IMR-90 (cell line): ENCODE data around the gene ZNF425. TPM values are rescaled to one million over a fixed set of nuclear protein-coding genes. Genes with fewer than 3 reads are reported as not detected.

ENCODE experiments used
- ATAC-seq: fragments of 200-7000 bp; cut with Tn5 transposase; 2 replicates; pipeline ENCODE4 v1.9.1; 2020; ENCODE audit warnings: low read depth, mild to moderate bottlenecking, moderate library complexity
- BruUV-seq: library from RNA; stranded (reverse); fragments of 400-500 nt; replicated peaks from 2 replicates; lab custom pipeline; 2021; lab: Mats Ljungman, UMichigan
- CTCF ChIA-PET: fragments of 300-600 bp; formaldehyde crosslinking; extraction: SDS; loops from one replicate; lab custom pipeline; 2021; ENCODE audit warnings: antibody characterized with exemption; lab: Yijun Ruan, JAX
- POLR2A ChIA-PET: fragments of 300-600 bp; sonication (Branson Sonifier 250); formaldehyde crosslinking; loops from one replicate; lab custom pipeline; 2022; ENCODE audit warnings: antibody characterized with exemption; ENCODE audit not compliant: unreplicated experiment; lab: Charles Lee
- DNase-seq: peaks from one replicate; pipeline ENCODE4 v3.0.0; 2013
- H2AFZ ChIP-seq: replicated peaks from 2 replicates; pipeline ENCODE3; 2013; ENCODE audit warnings: low read length, mild to moderate bottlenecking; ENCODE audit not compliant: poor library complexity
- H2AK5ac ChIP-seq: 2 replicates; pipeline ENCODE4 v1.6.1; 2013; ENCODE audit warnings: low read depth, low read length, inconsistent platforms
- H2AK9ac ChIP-seq: replicated peaks from 2 replicates; pipeline ENCODE3; 2013; ENCODE audit warnings: mild to moderate bottlenecking, low read depth, low read length, moderate library complexity; ENCODE audit not compliant: poor library complexity
- H2BK120ac ChIP-seq: 2 replicates; pipeline ENCODE4 v1.6.1; 2013; ENCODE audit warnings: low read depth, low read length, inconsistent platforms
- H2BK15ac ChIP-seq: 3 replicates; pipeline ENCODE4 v1.6.1; 2013; ENCODE audit warnings: low read depth, low read length, inconsistent platforms
- H2BK20ac ChIP-seq: 2 replicates; pipeline ENCODE4 v1.6.1; 2013; ENCODE audit warnings: low read depth, mild to moderate bottlenecking, inconsistent platforms, low read length, moderate library complexity
- H2BK5ac ChIP-seq: 2 replicates; pipeline ENCODE4 v1.6.1; 2013; ENCODE audit warnings: mild to moderate bottlenecking, low read depth, low read length, inconsistent platforms; ENCODE audit not compliant: poor library complexity, severe bottlenecking
- H3K14ac ChIP-seq: replicated peaks from 2 replicates; pipeline ENCODE4 v1.6.1; 2013; ENCODE audit warnings: low read depth, low read length, inconsistent platforms
- H3K18ac ChIP-seq: 2 replicates; pipeline ENCODE4 v1.6.1; 2013; ENCODE audit warnings: low read depth, low read length, control low read depth
- H3K23ac ChIP-seq: 2 replicates; pipeline ENCODE4 v1.6.1; 2013; ENCODE audit warnings: low read depth, low read length, inconsistent platforms
- H3K27ac ChIP-seq: 2 replicates; pipeline ENCODE4 v1.5.1; 2013; ENCODE audit warnings: mild to moderate bottlenecking, control low read depth, low read length; ENCODE audit not compliant: insufficient read depth
- H3K27me3 ChIP-seq: 2 replicates; pipeline ENCODE4 v1.6.1; 2013; ENCODE audit warnings: low read length; ENCODE audit not compliant: control insufficient read depth, insufficient read depth
- H3K36me3 ChIP-seq: 2 replicates; pipeline ENCODE4 v1.6.1; 2013; ENCODE audit warnings: low read length, mixed read lengths; ENCODE audit not compliant: control insufficient read depth, insufficient read depth
- H3K4ac ChIP-seq: 2 replicates; pipeline ENCODE4 v1.6.1; 2013; ENCODE audit warnings: low read depth, low read length, inconsistent platforms
- H3K4me1 ChIP-seq: 2 replicates; pipeline ENCODE4 v1.6.1; 2013; ENCODE audit warnings: low read length, mixed read lengths; ENCODE audit not compliant: control insufficient read depth, insufficient read depth
- H3K4me2 ChIP-seq: 2 replicates; pipeline ENCODE4 v1.6.1; 2013; ENCODE audit warnings: low read depth, mild to moderate bottlenecking, control low read depth, low read length, moderate library complexity
- H3K4me3 ChIP-seq: 2 replicates; pipeline ENCODE4 v1.5.1; 2013; ENCODE audit warnings: low read depth, mild to moderate bottlenecking, control low read depth, low read length, moderate library complexity; ENCODE audit not compliant: insufficient read depth
- H3K56ac ChIP-seq: 2 replicates; pipeline ENCODE4 v1.6.1; 2013; ENCODE audit warnings: low read length, inconsistent platforms; ENCODE audit not compliant: insufficient read depth; ENCODE audit errors: extremely low read depth
- H3K79me1 ChIP-seq, 2 experiments: 2 replicates each; pipeline ENCODE4 v1.6.1; 2013; ENCODE audit warnings: low read length in 2 of 2, inconsistent platforms in 1 of 2, low read depth in 1 of 2
- H3K9ac ChIP-seq: 2 replicates; pipeline ENCODE4 v1.6.1; 2013; ENCODE audit warnings: low read depth, low read length, control low read depth
- H3K9me1 ChIP-seq: 2 replicates; pipeline ENCODE4 v1.6.1; 2013; ENCODE audit warnings: low read length, inconsistent platforms; ENCODE audit not compliant: insufficient read depth
- H3K9me3 ChIP-seq: 2 replicates; pipeline ENCODE4 v1.6.1; 2013; ENCODE audit warnings: low read length; ENCODE audit not compliant: control insufficient read depth, insufficient read depth
- H4K20me1 ChIP-seq: 2 replicates; pipeline ENCODE4 v1.6.1; 2013; ENCODE audit warnings: low read length, inconsistent platforms; ENCODE audit not compliant: insufficient read depth
- H4K5ac ChIP-seq: 2 replicates; pipeline ENCODE4 v1.6.1; 2013; ENCODE audit warnings: mild to moderate bottlenecking, low read depth, low read length, control low read depth
- H4K8ac ChIP-seq, 2 experiments: 2 replicates each; pipeline ENCODE4 v1.6.1; 2013; ENCODE audit warnings: low read depth in 2 of 2, low read length in 2 of 2, control low read depth in 1 of 2, inconsistent platforms in 1 of 2
- H4K91ac ChIP-seq: 2 replicates; pipeline ENCODE4 v1.6.1; 2013; ENCODE audit warnings: low read depth, low read length, inconsistent platforms; ENCODE audit not compliant: insufficient read depth
- BHLHE40 ChIP-seq: fragments of 150-350 bp; IDR thresholded peaks from 2 replicates; pipeline ENCODE4 v1.6.1; 2016; ENCODE audit warnings: mild to moderate bottlenecking, low read depth, low read length
- CEBPB ChIP-seq: IDR thresholded peaks from 2 replicates; pipeline ENCODE4 v1.6.1; 2012; ENCODE audit warnings: low read depth, low read length, improper control_type of control experiment
- CHD1 ChIP-seq: IDR thresholded peaks from 2 replicates; pipeline ENCODE4 v1.6.1; 2012; ENCODE audit warnings: low read depth, low read length, improper control_type of control experiment
- CTCF ChIP-seq: conservative IDR thresholded peaks from 2 replicates; pipeline ENCODE4 v1.5.1; 2012; ENCODE audit warnings: mild to moderate bottlenecking, low read depth, low read length, improper control_type of control experiment
- ELK1 ChIP-seq: fragments of 150-350 bp; IDR thresholded peaks from 2 replicates; pipeline ENCODE4 v1.6.1; 2016; ENCODE audit warnings: low read depth, mild to moderate bottlenecking, low read length, moderate library complexity, borderline replicate concordance
- FOS ChIP-seq: fragments of 150-350 bp; IDR thresholded peaks from 2 replicates; pipeline ENCODE4 v1.6.1; 2016; ENCODE audit warnings: low read depth, low read length
- MAFK ChIP-seq: IDR thresholded peaks from 2 replicates; pipeline ENCODE4 v1.6.1; 2012; ENCODE audit warnings: low read depth, low read length, improper control_type of control experiment
- MAZ ChIP-seq: IDR thresholded peaks from 2 replicates; pipeline ENCODE4 v1.6.1; 2012; ENCODE audit warnings: low read depth, mild to moderate bottlenecking, low read length, improper control_type of control experiment, moderate library complexity, borderline replicate concordance
- MXI1 ChIP-seq: IDR thresholded peaks from 2 replicates; pipeline ENCODE4 v1.6.1; 2012; ENCODE audit warnings: low read depth, mild to moderate bottlenecking, low read length, moderate library complexity, borderline replicate concordance
- NFE2L2 ChIP-seq: fragments of 150-350 bp; IDR thresholded peaks from 2 replicates; pipeline ENCODE4 v1.6.1; 2016; ENCODE audit warnings: low read depth, mild to moderate bottlenecking, low read length
- POLR2A ChIP-seq: IDR thresholded peaks from 2 replicates; pipeline ENCODE4 v1.6.1; 2012; ENCODE audit warnings: mild to moderate bottlenecking, low read depth, low read length
- RAD21 ChIP-seq: IDR thresholded peaks from 2 replicates; pipeline ENCODE4 v1.6.1; 2012; ENCODE audit warnings: low read length, improper control_type of control experiment
- RCOR1 ChIP-seq: IDR thresholded peaks from 2 replicates; pipeline ENCODE4 v1.6.1; 2012; ENCODE audit warnings: mild to moderate bottlenecking, low read length, improper control_type of control experiment; ENCODE audit not compliant: insufficient replicate concordance
- RFX5 ChIP-seq: IDR thresholded peaks from 2 replicates; pipeline ENCODE4 v1.8.0; 2012; ENCODE audit warnings: low read depth, mild to moderate bottlenecking, low read length, moderate library complexity
- USF2 ChIP-seq: fragments of 150-350 bp; IDR thresholded peaks from 2 replicates; pipeline ENCODE4 v1.6.1; 2017; ENCODE audit warnings: mild to moderate bottlenecking, antibody characterized with exemption, low read length, low read depth
- WGBS, 2 experiments: methylation state at CpG; one replicate each; pipeline versions ENCODE4 v1.1.5 to v1.1.7; 2013; ENCODE audit warnings: missing lambda C conversion rate in 2 of 2; ENCODE audit not compliant: insufficient read length in 1 of 2; ENCODE audit errors: extremely low coverage in 2 of 2; 5-methylcytosine and 5-hydroxymethylcytosine counted together
- dilution Hi-C: fragments of 300-500 bp; cut with HindIII; formaldehyde crosslinking; loops from one replicate; pipeline ENCODE4 v1.14.3; 2018; ENCODE audit warnings: low sequenced_read_pairs; ENCODE audit not compliant: unreplicated experiment
- in situ Hi-C: fragments of 300-500 bp; cut with MboI; formaldehyde crosslinking; loops from 3 replicates; pipeline ENCODE4 v1.14.3; 2019; ENCODE audit warnings: low sequenced_read_pairs, inconsistent platforms, mixed read lengths
- intact Hi-C: fragments of 100-400 bp; cut with micrococcal nuclease; formaldehyde crosslinking; loops from 2 replicates; pipeline ENCODE4 v1.10.0; 2022
- polyA plus RNA-seq, 3 experiments: library from polyadenylated mRNA; depleted of rRNA; stranded (reverse); fragments of >200 nt; gene quantifications; 2 replicates each; pipeline ENCODE4 v1.2.3, GENCODE V29; 2012; ENCODE audit warnings: low replicate concordance in 1 of 3
- total RNA-seq: library from RNA; depleted of rRNA; stranded (reverse); fragments of >200 nt; gene quantifications from 2 replicates; pipeline ENCODE4 v1.2.3, GENCODE V29; 2012

ZNF425 gene
- total and polyA plus RNA-seq, 2 of the 4 experiments (the other 2 are of a cell fraction): 1.2 to 2.3 TPM

- in situ Hi-C loops (no loop called here), dilution Hi-C loops (no loop called here), intact Hi-C loops (no loop called here)
- Histone ChIP-seq H2BK120ac (no peak overlapping the region), H3K79me1 (peaks cover 0 to 3% of the 10 kb centered on the region in 2 experiments; a peak in 2 of 4 replicates), H3K9me1 (no peaks in the 10 kb centered on the region), H4K91ac (no peak overlapping the region), H2BK20ac (no peak overlapping the region), H3K14ac (no peak overlapping the region), H4K5ac (no peak overlapping the region), H3K9ac (no peak overlapping the region), H3K4me3 (no peak overlapping the region), H2BK5ac (no peak overlapping the region), H4K20me1 (no peaks in the 10 kb centered on the region; the same call in 1 of the 2 replicates), H3K4me2 (no peak overlapping the region), H2AK5ac (no peak overlapping the region), H3K56ac (no peak overlapping the region), H3K27me3 (no peaks in the 10 kb centered on the region), H4K8ac (no peak overlapping the region), H2BK15ac (no peak overlapping the region), H3K9me3 (no peaks in the 10 kb centered on the region), H3K23ac (no peak overlapping the region), H3K36me3 (peaks cover 25% of the 10 kb centered on the region), H2AK9ac (no peak overlapping the region), H3K4me1 (no peaks in the 10 kb centered on the region), H3K4ac (no peak overlapping the region), H3K27ac (no peak overlapping the region), H3K18ac (no peak overlapping the region), H2AFZ (no peak overlapping the region)
- TF ChIP-seq NFE2L2 (no peak), ELK1 (no peak), RFX5 (no peak), MAZ (no peak), POLR2A (no peak), CHD1 (no peak), RAD21 (no peak), FOS (no peak), RCOR1 (no peak), CTCF (no peak), MXI1 (no peak), CEBPB (no peak), MAFK (no peak), USF2 (no peak), BHLHE40 (no peak)
- ATAC-seq (no peak), DNase-seq (no peak)
- BruUV-seq: no TSS peak
- 96% methylated on average over 28 of the region's 31 CpGs; no CpG with 5 or more reads in 1 of the 2 experiments for WGBS, 2 experiments
- POLR2A ChIA-PET: no interaction called here
- CTCF ChIA-PET: no interaction called here
Measured at GRCh38 chr7:149070372-149071125, 55.6 kb downstream of the ZNF425 start.
